HG03064 (cell line): ENCODE measurements around the gene ACVRL1.

Experiments used
- ATAC-seq: cut with Tn5 transposase; IDR thresholded peaks from one replicate; pipeline ENCODE4 v1.9.1; 2021; ENCODE audit warnings: low read depth; ENCODE audit not compliant: unreplicated experiment

The ACVRL1 gene

GRCh38 chr12:51932218-51933076, 25.1 kb downstream of the ACVRL1 start:
- ATAC-seq = no peak

- ATAC-seq = no peak
These were observed 26.8 kb downstream of the ACVRL1 start for GRCh38 chr12:51934080-51934479.

- no peak for ATAC-seq
These were observed 30.6 kb downstream of the ACVRL1 start for GRCh38 chr12:51937926-51938325.

GRCh38 chr12:51938726-51939125, 31.4 kb downstream of the ACVRL1 start:
- ATAC-seq = no peak

GRCh38 chr12:51941011-51941581, 33.8 kb downstream of the ACVRL1 start:
- ATAC-seq = no peak

- ATAC-seq = no peak
These were observed 34.3 kb downstream of the ACVRL1 start for GRCh38 chr12:51941604-51942003.

- ATAC-seq = no peak
These were observed 34.8 kb downstream of the ACVRL1 start for GRCh38 chr12:51942056-51942455.

- no peak for ATAC-seq
These were observed 35.2 kb downstream of the ACVRL1 start for GRCh38 chr12:51942501-51943000.

- ATAC-seq = no peak
These were observed 36.0 kb downstream of the ACVRL1 start for GRCh38 chr12:51943346-51943745.

GRCh38 chr12:51944608-51945233, 37.4 kb downstream of the ACVRL1 start:
- ATAC-seq = no peak

- ATAC-seq = no peak
These were observed 40.1 kb downstream of the ACVRL1 start for GRCh38 chr12:51947246-51947996.

- ATAC-seq = no peak
These were observed 40.8 kb downstream of the ACVRL1 start for GRCh38 chr12:51948066-51948465.

- no peak for ATAC-seq
These were observed 42.2 kb downstream of the ACVRL1 start for GRCh38 chr12:51949342-51950030.

- no peak for ATAC-seq
These were observed 43.4 kb downstream of the ACVRL1 start for GRCh38 chr12:51950682-51951198.

GRCh38 chr12:51951199-51951842, 44.0 kb downstream of the ACVRL1 start, which contains the start of gene ACVR1B:
Gene ACVR1B, plus strand, starts transcription at chr12:51951699. Its CDS starts 45 bp downstream, at chr12:51951744.
- ATAC-seq = peak; percentile 69

GRCh38 chr12:51951843-51952722, 44.8 kb downstream of the ACVRL1 start:
- ATAC-seq = no peak

GRCh38 chr12:51953089-51953488, 45.8 kb downstream of the ACVRL1 start:
- no peak for ATAC-seq

- no peak for ATAC-seq
These were observed 46.6 kb downstream of the ACVRL1 start for GRCh38 chr12:51953864-51954263.
